GM23248 (cell line): ENCODE results near the gene TRIO.

Source experiments
- EZH2 ChIP-seq: fragments of 200-600 bp; sonication (generic); IDR thresholded peaks from 2 replicates; pipeline ENCODE4 v1.6.1; 2018; ENCODE audit warnings: antibody characterized with exemption, mild to moderate bottlenecking; ENCODE audit not compliant: insufficient read depth, poor library complexity, severe bottlenecking
- EZH2phosphoT487 ChIP-seq: fragments of 200-600 bp; sonication (generic); IDR thresholded peaks from 2 replicates; pipeline ENCODE4 v1.6.1; 2018; ENCODE audit warnings: antibody characterized with exemption, moderate library complexity, mild to moderate bottlenecking, low read depth; ENCODE audit not compliant: insufficient read depth

- TF ChIP-seq EZH2phosphoT487 = no peak
- no peak for TF ChIP-seq EZH2
Measured at GRCh38 chr5:14313986-14314690, 171.0 kb downstream of the TRIO start.
